Mesenchymal stem cell (in vitro differentiated cells and primary cell): ENCODE data around the gene DNAJC15. TPM values are rescaled to one million over a fixed set of nuclear protein-coding genes. Genes with fewer than 3 reads are reported as not detected.

ENCODE experiments used
- DNase-seq: peaks from one replicate; pipeline ENCODE4 v3.0.0-alpha.2; 2013
- H2AFZ ChIP-seq: one replicate; pipeline ENCODE4 v1.6.1; 2013; ENCODE audit warnings: low read depth, mild to moderate bottlenecking, control low read depth, inconsistent platforms, low read length, moderate library complexity
- H2AK5ac ChIP-seq: 2 replicates; pipeline ENCODE4 v1.6.1; 2013; ENCODE audit warnings: low read length, moderate library complexity, mild to moderate bottlenecking, inconsistent platforms; ENCODE audit not compliant: severe bottlenecking
- H2BK120ac ChIP-seq: one replicate; pipeline ENCODE4 v1.6.1; 2013; ENCODE audit warnings: low read depth, mild to moderate bottlenecking, inconsistent platforms, low read length, moderate library complexity
- H2BK12ac ChIP-seq, 2 experiments: one replicate each; pipeline ENCODE4 v1.6.1; 2013; ENCODE audit warnings: inconsistent platforms in 2 of 2, low read length in 2 of 2, mild to moderate bottlenecking in 2 of 2, moderate library complexity in 2 of 2, control low read depth in 1 of 2
- H2BK15ac ChIP-seq: one replicate; pipeline ENCODE4 v1.6.1; 2013; ENCODE audit warnings: mild to moderate bottlenecking, low read depth, inconsistent platforms; ENCODE audit not compliant: poor library complexity, severe bottlenecking
- H2BK5ac ChIP-seq: 2 replicates; pipeline ENCODE4 v1.6.1; 2013; ENCODE audit warnings: low read depth, mild to moderate bottlenecking, low read length, control low read depth, inconsistent platforms; ENCODE audit not compliant: poor library complexity, severe bottlenecking
- H3K14ac ChIP-seq, 2 experiments: one replicate each; pipeline ENCODE4 v1.6.1; 2013; ENCODE audit warnings: inconsistent platforms in 2 of 2, low read length in 2 of 2, control low read depth in 1 of 2, mild to moderate bottlenecking in 1 of 2, moderate library complexity in 1 of 2
- H3K18ac ChIP-seq, 2 experiments: one replicate each; pipeline ENCODE4 v1.6.1; 2013; ENCODE audit warnings: inconsistent platforms in 2 of 2, low read length in 2 of 2, control low read depth in 1 of 2, low read depth in 1 of 2, mild to moderate bottlenecking in 1 of 2
- H3K23ac ChIP-seq, 2 experiments: one replicate each; pipeline ENCODE4 v1.6.1; 2013; ENCODE audit warnings: inconsistent platforms in 2 of 2, low read length in 2 of 2, mild to moderate bottlenecking in 2 of 2, moderate library complexity in 2 of 2, control low read depth in 1 of 2
- H3K27ac ChIP-seq: 2 replicates; pipeline ENCODE4 v1.5.1; 2013; ENCODE audit warnings: mild to moderate bottlenecking, moderate library complexity, low read length, control low read depth, inconsistent platforms; ENCODE audit not compliant: poor library complexity, severe bottlenecking
- H3K27me3 ChIP-seq, 2 experiments: 2 replicates each; pipeline versions ENCODE4 v1.6.1 to v1.7.0; 2013; ENCODE audit warnings: low read length in 2 of 2, mild to moderate bottlenecking in 2 of 2, moderate library complexity in 2 of 2, control low read depth in 1 of 2, inconsistent platforms in 1 of 2; ENCODE audit not compliant: control insufficient read depth in 1 of 2, insufficient read depth in 1 of 2
- H3K36me3 ChIP-seq, 2 experiments: 2 replicates each; pipeline versions ENCODE4 v1.6.1 to v1.7.0; 2013; ENCODE audit warnings: low read length in 2 of 2, control low read depth in 1 of 2, inconsistent platforms in 1 of 2, low read depth in 1 of 2, mild to moderate bottlenecking in 1 of 2; ENCODE audit not compliant: insufficient read depth in 2 of 2, control insufficient read depth in 1 of 2
- H3K4ac ChIP-seq, 2 experiments: one replicate each; pipeline ENCODE4 v1.6.1; 2013; ENCODE audit warnings: inconsistent platforms in 2 of 2, low read length in 2 of 2, mild to moderate bottlenecking in 2 of 2, moderate library complexity in 2 of 2, control low read depth in 1 of 2, low read depth in 1 of 2
- H3K4me1 ChIP-seq: 2 replicates; pipeline ENCODE4 v1.6.1; 2013; ENCODE audit warnings: low read depth, low read length, control low read depth; ENCODE audit not compliant: control insufficient read depth, insufficient read depth
- H3K4me2 ChIP-seq: 2 replicates; pipeline ENCODE4 v1.6.1; 2013; ENCODE audit warnings: low read length, mild to moderate bottlenecking, inconsistent platforms; ENCODE audit not compliant: poor library complexity, severe bottlenecking
- H3K4me3 ChIP-seq, 2 experiments: 2 replicates each; pipeline versions ENCODE4 v1.5.1 to v1.7.0; 2013; ENCODE audit warnings: low read length in 2 of 2, mild to moderate bottlenecking in 2 of 2, control low read depth in 1 of 2, low read depth in 1 of 2; ENCODE audit not compliant: insufficient read depth in 1 of 2
- H3K79me1 ChIP-seq: replicated peaks from 2 replicates; pipeline ENCODE4 v1.6.1; 2013; ENCODE audit warnings: mild to moderate bottlenecking, control low read depth, low read length, inconsistent platforms; ENCODE audit not compliant: poor library complexity, severe bottlenecking
- H3K9ac ChIP-seq: 2 replicates; pipeline ENCODE4 v1.7.0; 2013; ENCODE audit warnings: mild to moderate bottlenecking, low read length, moderate library complexity
- H3K9me3 ChIP-seq: 2 replicates; pipeline ENCODE4 v1.7.0; 2013; ENCODE audit warnings: mild to moderate bottlenecking, low read length; ENCODE audit not compliant: control insufficient read depth
- H4K8ac ChIP-seq: one replicate; pipeline ENCODE4 v1.6.1; 2013; ENCODE audit warnings: inconsistent platforms, mild to moderate bottlenecking, low read length, moderate library complexity
- H4K91ac ChIP-seq: one replicate; pipeline ENCODE4 v1.6.1; 2013; ENCODE audit warnings: mild to moderate bottlenecking, low read length, inconsistent platforms
- WGBS: methylation state at CpG from one replicate; pipeline ENCODE4 v1.1.7; 2013; ENCODE audit warnings: mixed read lengths; 5-methylcytosine and 5-hydroxymethylcytosine counted together
- polyA plus RNA-seq, 2 experiments: library from polyadenylated mRNA; stranded (reverse); fragments of 200-250 nt; gene quantifications; one replicate each; pipeline ENCODE4 v1.2.3, GENCODE V29; 2013

The DNAJC15 gene
- polyA plus RNA-seq (2013, experiment 1 of 2): 0.14 TPM
- polyA plus RNA-seq (2013, experiment 2 of 2): 0.11 TPM

GRCh38 chr13:43023289-43023963, at the start of gene DNAJC15:
Gene DNAJC15, plus strand, starts transcription at chr13:43023586. Its CDS starts 41 bp downstream, at chr13:43023627.
- no peak within 1 kb of the TSS for H4K8ac ChIP-seq
- no peaks in the 10 kb centered on the region for H3K4me1 ChIP-seq
- H3K18ac ChIP-seq: no peak within 1 kb of the TSS
- no peak within 1 kb of the TSS for H2AK5ac ChIP-seq
- H4K91ac ChIP-seq: no peak within 1 kb of the TSS
- H3K4me2 ChIP-seq: no peak within 1 kb of the TSS
- H2AFZ ChIP-seq: no peak within 1 kb of the TSS
- H3K9me3 ChIP-seq: no peaks in the 10 kb centered on the region
- WGBS: 96% methylated on average over 48 of the region's 48 CpGs
- no peak within 1 kb of the TSS for H3K27ac ChIP-seq
- no peaks in the 10 kb centered on the region for H3K79me1 ChIP-seq
- H2BK120ac ChIP-seq: no peak within 1 kb of the TSS
- no peak within 1 kb of the TSS for H3K4ac ChIP-seq
- no peak within 1 kb of the TSS for H2BK5ac ChIP-seq
- H3K9ac ChIP-seq: peak within 1 kb of the TSS; percentile 93
- H3K27me3 ChIP-seq: no peaks in the 10 kb centered on the region
- peak within 1 kb of the TSS in 1 of 2 experiments; percentile 91 for H3K4me3 ChIP-seq
- H3K36me3 ChIP-seq: peaks cover 0 to 8% of the 10 kb centered on the region in 2 experiments
- H3K23ac ChIP-seq: no peak within 1 kb of the TSS
- H2BK15ac ChIP-seq: no peak within 1 kb of the TSS
- no peak within 1 kb of the TSS for H2BK12ac ChIP-seq
- no peak within 1 kb of the TSS for H3K14ac ChIP-seq
- no peak for DNase-seq

DNA sequence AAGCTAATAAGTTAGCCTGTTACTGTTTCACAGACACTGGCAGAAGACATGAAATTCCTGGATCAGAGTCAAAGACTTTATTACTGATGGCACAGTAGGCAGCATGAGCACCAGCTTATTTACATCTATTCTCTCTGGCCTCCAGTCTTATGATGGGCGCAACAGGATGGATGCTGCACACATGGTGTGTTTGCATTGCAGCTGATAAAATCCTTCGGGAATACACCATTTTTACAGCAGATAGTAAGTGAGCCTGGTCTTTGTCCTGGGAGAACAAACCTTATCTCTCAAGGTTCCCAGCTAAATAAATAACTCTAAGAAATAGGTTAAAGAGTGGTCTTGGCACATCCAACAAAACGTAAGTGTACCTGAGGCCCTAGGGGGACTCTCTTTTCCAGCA, 47.3 kb upstream of the DNAJC15 start:
- no peak for DNase-seq
- H2BK5ac ChIP-seq: no peak overlapping the region
- no peak overlapping the region for H3K4me3 ChIP-seq
- no peak overlapping the region for H3K4ac ChIP-seq
- H3K27me3 ChIP-seq: no peaks in the 10 kb centered on the region
- WGBS: 92% methylated on average over 2 of the region's 3 CpGs
- H3K14ac ChIP-seq: no peak overlapping the region
- H2BK120ac ChIP-seq: no peak overlapping the region
- H3K27ac ChIP-seq: no peak overlapping the region
- H3K9me3 ChIP-seq: no peaks in the 10 kb centered on the region
- no peak overlapping the region for H4K8ac ChIP-seq
- H2BK12ac ChIP-seq: no peak overlapping the region
- no peak overlapping the region for H3K18ac ChIP-seq
- no peak overlapping the region for H3K23ac ChIP-seq
- H3K79me1 ChIP-seq: no peaks in the 10 kb centered on the region
- H3K4me1 ChIP-seq: no peaks in the 10 kb centered on the region
- H2BK15ac ChIP-seq: no peak overlapping the region
- H3K4me2 ChIP-seq: no peak overlapping the region
- H3K9ac ChIP-seq: no peak overlapping the region
- H2AK5ac ChIP-seq: no peak overlapping the region
- H2AFZ ChIP-seq: no peak overlapping the region
- no peak overlapping the region for H4K91ac ChIP-seq
- peaks cover 0 to 21% of the 10 kb centered on the region in 2 experiments for H3K36me3 ChIP-seq

DNA sequence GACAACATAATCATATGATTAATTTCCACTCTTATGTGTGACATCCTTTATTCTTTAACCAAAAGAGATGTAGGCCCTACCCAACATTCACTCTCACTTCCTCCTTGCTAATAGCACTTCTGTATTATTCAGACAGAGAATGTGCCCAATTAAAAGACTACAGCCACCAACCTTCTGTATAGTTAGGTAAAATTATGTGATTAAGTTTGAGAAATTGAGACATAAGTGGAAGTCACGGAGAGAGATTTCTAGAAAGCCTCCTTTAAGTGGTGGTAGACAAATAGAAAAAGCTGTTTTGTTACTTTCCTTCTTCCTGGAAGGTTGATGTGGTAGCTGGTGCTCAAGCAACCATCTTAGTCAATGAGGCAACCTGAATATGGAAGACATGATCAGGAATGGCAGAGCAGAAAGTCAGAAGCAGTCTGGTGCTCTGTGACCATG, 46.1 kb upstream of the DNAJC15 start:
- DNase-seq: no peak
- H3K27me3 ChIP-seq: no peaks in the 10 kb centered on the region
- no peak overlapping the region for H2BK120ac ChIP-seq
- no peak overlapping the region for H3K4me2 ChIP-seq
- no peak overlapping the region for H2BK5ac ChIP-seq
- no peak overlapping the region for H2BK12ac ChIP-seq
- H3K79me1 ChIP-seq: no peaks in the 10 kb centered on the region
- no peak overlapping the region for H3K18ac ChIP-seq
- H3K4me3 ChIP-seq: no peak overlapping the region
- no peak overlapping the region for H3K9ac ChIP-seq
- no peak overlapping the region for H2AK5ac ChIP-seq
- H3K36me3 ChIP-seq: peaks cover 0 to 21% of the 10 kb centered on the region in 2 experiments
- H3K23ac ChIP-seq: no peak overlapping the region
- H2AFZ ChIP-seq: no peak overlapping the region
- WGBS: 96% methylated on average over 1 of the region's 1 CpG
- no peak overlapping the region for H4K91ac ChIP-seq
- H3K14ac ChIP-seq: no peak overlapping the region
- no peaks in the 10 kb centered on the region for H3K9me3 ChIP-seq
- H3K4ac ChIP-seq: no peak overlapping the region
- no peak overlapping the region for H2BK15ac ChIP-seq
- no peak overlapping the region for H3K27ac ChIP-seq
- H3K4me1 ChIP-seq: no peaks in the 10 kb centered on the region
- H4K8ac ChIP-seq: no peak overlapping the region

DNA sequence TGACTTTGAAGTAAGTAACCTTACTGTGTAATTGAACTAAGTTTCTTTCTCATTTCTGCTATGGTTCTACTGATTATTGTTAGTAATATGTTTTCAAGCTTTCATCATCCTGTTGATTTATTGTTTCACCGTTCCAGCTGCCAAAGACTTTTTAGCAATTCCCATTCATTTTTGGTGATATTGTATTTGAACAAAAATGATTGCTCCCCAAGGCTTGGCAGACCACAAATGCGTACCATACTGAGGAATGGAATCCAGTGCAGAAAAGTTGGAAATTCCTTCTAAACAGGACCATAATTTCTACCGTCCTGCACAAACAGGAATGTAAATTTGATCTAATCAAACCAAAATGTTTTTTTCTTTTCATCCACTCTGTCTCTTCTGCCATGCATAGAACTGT, 42.1 kb upstream of the DNAJC15 start:
- no peak for DNase-seq
- no peak overlapping the region for H3K4ac ChIP-seq
- 49% methylated on average over 2 of the region's 3 CpGs for WGBS
- no peak overlapping the region for H4K8ac ChIP-seq
- H3K9me3 ChIP-seq: no peaks in the 10 kb centered on the region
- no peak overlapping the region for H3K14ac ChIP-seq
- no peak overlapping the region for H3K9ac ChIP-seq
- H3K4me1 ChIP-seq: peaks cover 3% of the 10 kb centered on the region
- H3K23ac ChIP-seq: no peak overlapping the region
- H2BK120ac ChIP-seq: no peak overlapping the region
- no peak overlapping the region for H2BK5ac ChIP-seq
- no peak overlapping the region for H4K91ac ChIP-seq
- no peaks in the 10 kb centered on the region for H3K27me3 ChIP-seq
- no peak overlapping the region for H2AFZ ChIP-seq
- H3K36me3 ChIP-seq: peaks cover 0 to 11% of the 10 kb centered on the region in 2 experiments
- H3K79me1 ChIP-seq: no peaks in the 10 kb centered on the region
- no peak overlapping the region for H2BK15ac ChIP-seq
- no peak overlapping the region for H2AK5ac ChIP-seq
- no peak overlapping the region for H3K4me2 ChIP-seq
- no peak overlapping the region for H3K27ac ChIP-seq
- no peak overlapping the region for H3K4me3 ChIP-seq
- no peak overlapping the region for H2BK12ac ChIP-seq
- H3K18ac ChIP-seq: no peak overlapping the region
